ENCODE measurements around the gene LIMS2. TPM values are rescaled to one million over a fixed set of nuclear protein-coding genes. Genes with fewer than 3 reads are reported as not detected.

The LIMS2 gene
- total and polyA plus RNA-seq, 2 of the 8 experiments (the other 6 are each of a cell fraction or from before 2014, with no cell fraction given): 3.3 to 4.8 TPM

GRCh38 chr2:127709336-127709735, 34.0 kb upstream of the LIMS2 start:
- H4K20me1 ChIP-seq (replicated peaks in 1 of 2; ENCODE audit: control insufficient read depth in 1 of 2, insufficient read depth in 2 of 2, low read length in 2 of 2): peaks cover 3 to 6% of the 10 kb centered on the region in 2 experiments
- ChIA-PET POLR2A (ENCODE audit: partially characterized antibody) (no interaction called here), CTCF (ENCODE audit: partially characterized antibody) (interaction anchor here (1.4 kb wide), 1 partner anchor 12 kb away, joined by 5 read pairs; no protein-coding TSS in a partner anchor)
- no peak overlapping the region for H2BK120ac ChIP-seq (replicated peaks; ENCODE audit: low read depth, low read length)
- no peak overlapping the region for H4K5ac ChIP-seq (ENCODE audit: insufficient read length, low read depth, low read length)
- no peak overlapping the region for H2AFZ ChIP-seq (ENCODE audit: low read length)
- no peak overlapping the region for H3K14ac ChIP-seq (ENCODE audit: insufficient read length)
- H3K9ac ChIP-seq (replicated peaks in 1 of 4; ENCODE audit: extremely low read depth in 1 of 4, low read depth in 3 of 4, low read length in 3 of 4): no peak overlapping the region
- no peaks in the 10 kb centered on the region; the same call in 1 of the 2 replicates for H3K79me1 ChIP-seq (ENCODE audit: low read depth, low read length)
- no peaks in the 10 kb centered on the region; a peak in 1 of 7 replicates for H3K4me1 ChIP-seq (replicated peaks in 1 of 4; ENCODE audit: control insufficient read depth in 3 of 4, insufficient read depth in 4 of 4, low read length in 3 of 4)
- no peaks in the 10 kb centered on the region for H3K23me2 ChIP-seq (ENCODE audit: low read depth, low read length)
- H3K56ac ChIP-seq (replicated peaks; ENCODE audit: insufficient read length, low read depth, low read length): no peak overlapping the region
- no peak overlapping the region for H2AK5ac ChIP-seq (ENCODE audit: low read depth, low read length)
- H3K18ac ChIP-seq (ENCODE audit: extremely low read depth, low read length): no peak overlapping the region
- no peak for DNase-seq (ENCODE audit: low read depth in 1 of 2, low spot score in 2 of 2)
- FAIRE-seq: no peak
- H2BK5ac ChIP-seq (ENCODE audit: low read depth, low read length): no peak overlapping the region
- no peak overlapping the region for H2BK20ac ChIP-seq (ENCODE audit: low read length)
- no peak overlapping the region for H2BK12ac ChIP-seq (ENCODE audit: low read depth, low read length)
- H3K4ac ChIP-seq (replicated peaks; ENCODE audit: insufficient read length, low read depth, low read length): no peak overlapping the region
- H3K79me2 ChIP-seq (ENCODE audit: control insufficient read depth in 1 of 2, insufficient read depth in 2 of 2, low read length in 2 of 2): 0 out of 4 replicates have a peak, but pooled peaks cover 0 to 2% of the 10 kb centered on the region in 2 experiments
- no peak overlapping the region for H4K91ac ChIP-seq (replicated peaks; ENCODE audit: insufficient read length, low read length)
- no peak overlapping the region for H3K4me2 ChIP-seq (ENCODE audit: insufficient read depth in 1 of 2, low read depth in 2 of 2, low read length in 2 of 2)
- H3K9me3 ChIP-seq (ENCODE audit: insufficient read depth in 2 of 2, low read depth in 1 of 2, low read length in 1 of 2): no peaks in the 10 kb centered on the region
- no peak overlapping the region for H2BK15ac ChIP-seq (ENCODE audit: low read length)
- H3K27me3 ChIP-seq (replicated peaks in 1 of 4; ENCODE audit: control insufficient read depth in 3 of 4, extremely low read depth in 1 of 4, insufficient read depth in 3 of 4, low read length in 3 of 4): no peaks in the 10 kb centered on the region
- WGBS, 2 experiments (ENCODE audit: extremely low coverage in 1 of 2, insufficient coverage in 1 of 2, insufficient read length in 1 of 2, insufficient replicate concordance in 2 of 2, low coverage in 1 of 2, low lambda C conversion rate in 2 of 2, missing lambda C conversion rate in 1 of 2): 95% methylated on average over 13 of the region's 13 CpGs; no CpG with 5 or more reads in 1 of the 2 experiments
- no peak for TF ChIP-seq EP300 (IDR thresholded peaks at IDR 0.05; ENCODE audit: borderline replicate concordance in 1 of 2, low read depth in 2 of 2, low read length in 2 of 2)
- no peak for TF ChIP-seq E2F6 (IDR thresholded peaks at IDR 0.05)
- no peak for TF ChIP-seq SRF (IDR thresholded peaks at IDR 0.05; ENCODE audit: low read depth, low read length)
- no peak for TF ChIP-seq SP4 (IDR thresholded peaks at IDR 0.05; ENCODE audit: low read length)
- no peak for TF ChIP-seq SIRT6 (IDR thresholded peaks at IDR 0.05; ENCODE audit: low read length)
- no peak overlapping the region for H3K4me3 ChIP-seq (ENCODE audit: extremely low read depth in 1 of 4, insufficient read depth in 2 of 4, low read depth in 3 of 4, low read length in 4 of 4)
- H3K36me3 ChIP-seq (ENCODE audit: control insufficient read depth in 2 of 4, insufficient read depth in 4 of 4, low read length in 3 of 4): peaks cover 27 to 54% (median 44%) of the 10 kb centered on the region in 4 experiments
- H3K23ac ChIP-seq (ENCODE audit: insufficient read length): no peak overlapping the region
- H3K27ac ChIP-seq (ENCODE audit: low read depth, low read length): no peak overlapping the region
- H4K8ac ChIP-seq (ENCODE audit: extremely low read depth, insufficient read depth, low read length): no peak overlapping the region
